Neural cell (in vitro differentiated cells): ENCODE data around the gene BTG1. TPM values are rescaled to one million over a fixed set of nuclear protein-coding genes. Genes with fewer than 3 reads are reported as not detected.

ENCODE experiments used
- H2AFZ ChIP-seq: fragments of 200-600, 300-800 bp; sonication (generic), shearing (Covaris generic); 2 replicates; pipeline ENCODE4 v1.6.0; 2014; ENCODE audit warnings: low read depth, mild to moderate bottlenecking, antibody characterized with exemption, low read length, moderate library complexity
- H3F3A ChIP-seq: fragments of 200-600 bp; shearing (Covaris generic); 2 replicates; pipeline ENCODE4 v1.6.1; 2016; ENCODE audit warnings: mild to moderate bottlenecking, moderate library complexity, mixed read lengths, antibody characterized with exemption, low read length; ENCODE audit not compliant: insufficient read depth, poor library complexity, severe bottlenecking
- H3K27ac ChIP-seq: fragments of 200-600, 300-800 bp; sonication (generic), shearing (Covaris generic); 2 replicates; pipeline ENCODE4 v1.5.1; 2014; ENCODE audit warnings: mild to moderate bottlenecking, low read length, moderate library complexity
- H3K27me3 ChIP-seq: fragments of 300-800, 200-600 bp; sonication (generic), shearing (Covaris generic); 2 replicates; pipeline ENCODE4 v1.6.0; 2014; ENCODE audit warnings: mild to moderate bottlenecking, low read depth, low read length, moderate library complexity; ENCODE audit not compliant: insufficient read depth
- H3K36me3 ChIP-seq: fragments of 300-800, 200-600 bp; sonication (generic), shearing (Covaris generic); 2 replicates; pipeline ENCODE4 v1.5.1; 2014; ENCODE audit warnings: mild to moderate bottlenecking, antibody characterized with exemption, low read length, moderate library complexity; ENCODE audit not compliant: insufficient read depth
- H3K4me2 ChIP-seq: fragments of 300-800, 200-600 bp; sonication (generic), shearing (Covaris generic); 2 replicates; pipeline ENCODE4 v1.6.0; 2014; ENCODE audit warnings: mild to moderate bottlenecking, low read length
- H3K4me3 ChIP-seq: fragments of 300-800, 200-600 bp; sonication (generic), shearing (Covaris generic); 2 replicates; pipeline ENCODE4 v1.5.1; 2014; ENCODE audit warnings: mild to moderate bottlenecking, low read length, moderate library complexity
- H3K79me2 ChIP-seq: fragments of 200-600 bp; shearing (Covaris generic); replicated peaks from 2 replicates; pipeline ENCODE4 v1.6.0; 2014; ENCODE audit warnings: mild to moderate bottlenecking, low read length, moderate library complexity; ENCODE audit not compliant: insufficient read depth
- H3K9ac ChIP-seq: fragments of 300-800, 200-600 bp; sonication (generic), shearing (Covaris generic); 2 replicates; pipeline ENCODE4 v1.6.1; 2016; ENCODE audit warnings: mild to moderate bottlenecking, low read length, mixed read lengths
- H3K9me2 ChIP-seq: fragments of 200-600 bp; shearing (Covaris generic); 2 replicates; pipeline ENCODE4 v1.6.1; 2016; ENCODE audit warnings: mild to moderate bottlenecking, low read length, mixed read lengths; ENCODE audit not compliant: insufficient read depth
- H3K9me3 ChIP-seq: fragments of 200-600, 300-800 bp; sonication (generic), shearing (Covaris generic); 2 replicates; pipeline ENCODE4 v1.6.1; 2016; ENCODE audit warnings: mild to moderate bottlenecking, mixed run types, low read length, moderate library complexity, mixed read lengths
- H4K20me1 ChIP-seq: fragments of 200-600 bp; shearing (Covaris generic); 2 replicates; pipeline ENCODE4 v1.6.1; 2016; ENCODE audit warnings: mild to moderate bottlenecking, mixed run types; ENCODE audit not compliant: insufficient read depth
- CTCF ChIP-seq: fragments of 450-650 bp; IDR thresholded peaks from 2 replicates; pipeline ENCODE4 v1.5.1; 2014; ENCODE audit warnings: antibody characterized with exemption, mild to moderate bottlenecking, moderate library complexity; ENCODE audit not compliant: poor library complexity, severe bottlenecking
- EP300 ChIP-seq: fragments of 450-650 bp; conservative IDR thresholded peaks from 2 replicates; pipeline ENCODE4 v1.6.1; 2014; ENCODE audit warnings: antibody characterized with exemption, mild to moderate bottlenecking, moderate library complexity; ENCODE audit not compliant: poor library complexity, severe bottlenecking
- EZH2 ChIP-seq: fragments of 200-600, 300-800 bp; shearing (Covaris generic), sonication (generic); IDR thresholded peaks from 2 replicates; pipeline ENCODE4 v1.6.1; 2014; ENCODE audit warnings: antibody characterized with exemption, low read length, borderline replicate concordance, mild to moderate bottlenecking; ENCODE audit not compliant: insufficient read depth, poor library complexity, severe bottlenecking
- MXI1 ChIP-seq: fragments of 450-650 bp; conservative IDR thresholded peaks from 2 replicates; pipeline ENCODE4 v1.6.1; 2014; ENCODE audit warnings: antibody characterized with exemption, mild to moderate bottlenecking; ENCODE audit not compliant: poor library complexity, severe bottlenecking
- POLR2AphosphoS5 ChIP-seq: IDR thresholded peaks from 2 replicates; pipeline ENCODE4 v1.6.1; 2012
- RAD21 ChIP-seq: fragments of 450-650 bp; conservative IDR thresholded peaks from 2 replicates; pipeline ENCODE4 v1.6.1; 2014; ENCODE audit warnings: antibody characterized with exemption, mild to moderate bottlenecking, moderate library complexity
- REST ChIP-seq: IDR thresholded peaks from 2 replicates; pipeline ENCODE4 v1.6.1; 2012; ENCODE audit warnings: borderline replicate concordance
- SMC3 ChIP-seq: fragments of 450-650 bp; conservative IDR thresholded peaks from 2 replicates; pipeline ENCODE4 v1.6.1; 2014; ENCODE audit warnings: antibody characterized with exemption, mild to moderate bottlenecking, moderate library complexity; ENCODE audit not compliant: poor library complexity
- TAF1 ChIP-seq: IDR thresholded peaks from 2 replicates; pipeline ENCODE4 v1.6.1; 2012; ENCODE audit warnings: low read depth
- polyA plus RNA-seq: library from polyadenylated mRNA; depleted of rRNA; stranded (reverse); fragments of >200 nt; gene quantifications from 2 replicates; pipeline ENCODE4 v1.2.3, GENCODE V29; 2014

The BTG1 gene
- polyA plus RNA-seq, 1 donor from 2014 or later, result 12.9 TPM

DNA sequence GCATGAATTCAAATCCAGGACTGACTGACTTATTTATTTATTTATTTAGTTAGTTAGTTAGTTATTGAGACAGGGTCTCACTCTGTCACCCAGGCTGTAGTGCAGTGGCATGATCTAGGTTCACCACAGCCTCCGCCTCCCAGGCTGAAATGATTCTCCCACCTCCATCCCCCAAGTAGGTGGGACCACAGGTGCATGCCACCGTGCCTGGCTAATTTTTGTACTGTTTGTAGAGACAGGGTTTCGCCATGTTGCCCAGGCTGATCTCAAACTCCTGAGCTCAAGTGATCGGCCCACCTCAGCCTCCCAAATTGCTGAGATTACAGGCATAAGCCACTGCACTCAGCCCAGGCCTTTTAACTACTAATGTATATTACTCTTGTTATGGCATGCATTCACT lies 36.0 kb downstream of the BTG1 start:
- Histone ChIP-seq H3K9me2 (no peaks in the 10 kb centered on the region), H3K27me3 (no peaks in the 10 kb centered on the region), H3K36me3 (no peaks in the 10 kb centered on the region), H4K20me1 (no peaks in the 10 kb centered on the region), H3K4me2 (no peak overlapping the region), H3K4me3 (no peak overlapping the region), H2AFZ (no peak overlapping the region), H3F3A (no peaks in the 10 kb centered on the region), H3K9ac (no peak overlapping the region), H3K27ac (no peak overlapping the region), H3K79me2 (peaks cover 3% of the 10 kb centered on the region), H3K9me3 (no peaks in the 10 kb centered on the region)
- TF ChIP-seq POLR2AphosphoS5 (no peak), CTCF (no peak), REST (no peak), SMC3 (no peak), RAD21 (no peak), EZH2 (no peak), EP300 (no peak), TAF1 (no peak), MXI1 (no peak)

GRCh38 chr12:92108651-92109050 lies 37.0 kb downstream of the BTG1 start:
- Histone ChIP-seq H4K20me1 (no peaks in the 10 kb centered on the region), H3K27me3 (no peaks in the 10 kb centered on the region), H3K4me3 (peak overlapping the region; percentile 4), H3K9me2 (no peaks in the 10 kb centered on the region), H3K9me3 (no peaks in the 10 kb centered on the region), H3K27ac (no peak overlapping the region), H3K9ac (no peak overlapping the region), H3K79me2 (no peaks in the 10 kb centered on the region), H2AFZ (no peak overlapping the region), H3K4me2 (no peak overlapping the region), H3K36me3 (no peaks in the 10 kb centered on the region), H3F3A (no peaks in the 10 kb centered on the region)
- TF ChIP-seq MXI1 (peak; percentile 18), RAD21 (no peak)

DNA sequence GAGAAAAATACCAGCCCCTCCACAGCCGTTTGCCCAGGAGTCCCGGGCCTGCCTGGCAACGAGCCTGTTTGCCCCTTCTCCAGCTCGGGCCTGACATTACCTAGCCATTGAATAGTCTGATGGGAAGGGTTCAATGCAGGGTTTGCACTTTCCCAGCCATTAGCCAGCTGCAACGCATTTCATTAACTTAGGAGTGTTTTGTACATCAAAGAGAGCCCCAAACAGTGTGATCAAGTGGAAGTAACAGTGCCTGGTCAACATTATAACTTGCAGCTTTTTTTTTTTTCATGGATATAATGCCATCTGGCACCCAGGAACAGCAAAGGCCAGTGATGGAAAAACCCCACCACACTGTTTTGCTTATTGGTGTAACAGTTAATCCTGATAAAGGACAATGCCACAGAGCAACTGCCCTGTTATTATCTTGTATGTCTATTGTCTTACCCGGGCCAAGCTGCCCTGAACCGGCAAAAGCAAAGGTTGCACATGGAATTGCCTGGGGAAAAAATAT lies 38.0 kb downstream of the BTG1 start:
- no peak overlapping the region for H3K27ac ChIP-seq
- H3K4me3 ChIP-seq, result no peak overlapping the region

More for the DNA sequence above, 38.0 kb downstream of the BTG1 start:
- no peaks in the 10 kb centered on the region for H3K79me2 ChIP-seq
- H3K9ac ChIP-seq, result no peak overlapping the region
- H3K36me3 ChIP-seq, result no peaks in the 10 kb centered on the region
- no peaks in the 10 kb centered on the region for H3K27me3 ChIP-seq
- no peaks in the 10 kb centered on the region for H3K9me3 ChIP-seq
- TF ChIP-seq MXI1 (no peak), POLR2AphosphoS5 (no peak), SMC3 (no peak), EP300 (no peak), EZH2 (no peak), REST (no peak), RAD21 (no peak), TAF1 (no peak), CTCF (no peak)
- H4K20me1 ChIP-seq, result no peaks in the 10 kb centered on the region
- no peaks in the 10 kb centered on the region for H3F3A ChIP-seq
- no peak overlapping the region for H2AFZ ChIP-seq
- H3K9me2 ChIP-seq, result no peaks in the 10 kb centered on the region
- no peak overlapping the region for H3K4me2 ChIP-seq
